ENCODE measurements around the gene KLHL5.

- TF ChIP-seq POLR2A (IDR thresholded peaks at IDR 0.05), result no peak
- TF ChIP-seq CTCF (IDR thresholded peaks at IDR 0.05), result no peak
Observed at GRCh38 chr4:39066371-39066770, 4.3 kb downstream of the KLHL5 start.

Data from stomach (tissue), 4 donors.